Mesenteric fat pad (tissue), 1 donor: Measurements from ENCODE around the gene PSTPIP1. TPM values are rescaled to one million over a fixed set of nuclear protein-coding genes. Genes with fewer than 3 reads are reported as not detected.

Experiments
- DNase-seq: peaks from one replicate; pipeline ENCODE4 v3.0.0-alpha.2; 2020; ENCODE audit warnings: low spot score
- total RNA-seq: library from RNA; stranded (reverse); fragmentation: NEBNext Ultra II Directional; extraction: Animal tissue kit (Norgen Biotek cat#: 25700); gene quantifications from one replicate; pipeline ENCODE4 v1.2.1, GENCODE V29; 2021
- donor health status: DM: yes; HTN: yes; CAD: no.

PSTPIP1 gene
- total RNA-seq, 1 donor from 2014 or later: 24.8 TPM

DNA sequence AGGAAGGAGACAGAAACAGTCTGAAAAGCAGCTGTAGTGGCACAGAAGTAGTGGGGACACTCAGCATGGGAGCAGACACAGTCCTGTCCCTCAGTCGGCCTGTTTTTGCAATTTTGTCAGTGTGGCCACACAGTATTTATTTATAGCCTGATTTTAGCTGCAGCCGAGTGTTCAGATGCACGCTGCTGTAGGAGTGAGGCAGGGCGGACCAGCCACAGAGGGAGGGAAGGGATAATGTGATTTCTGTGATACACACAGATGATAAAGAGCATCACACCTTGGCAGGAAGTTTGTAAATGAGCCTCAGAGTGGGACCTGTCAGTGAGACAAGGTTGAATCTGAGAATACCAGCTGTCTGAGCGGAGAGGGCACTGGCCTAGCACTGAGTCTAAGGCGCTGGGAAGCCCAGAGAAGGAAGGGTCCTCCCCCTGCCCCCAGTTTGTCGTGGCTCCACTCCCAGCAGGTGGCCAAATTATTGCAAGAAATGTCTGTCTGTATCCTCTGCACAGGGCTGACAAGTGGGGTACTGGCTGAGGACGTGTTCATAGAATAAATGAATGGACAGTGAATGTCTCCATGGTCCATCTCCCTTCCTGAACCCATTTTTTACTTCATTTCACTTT is 3.8 kb downstream of the PSTPIP1 start:
- DNase-seq: no peak

DNA sequence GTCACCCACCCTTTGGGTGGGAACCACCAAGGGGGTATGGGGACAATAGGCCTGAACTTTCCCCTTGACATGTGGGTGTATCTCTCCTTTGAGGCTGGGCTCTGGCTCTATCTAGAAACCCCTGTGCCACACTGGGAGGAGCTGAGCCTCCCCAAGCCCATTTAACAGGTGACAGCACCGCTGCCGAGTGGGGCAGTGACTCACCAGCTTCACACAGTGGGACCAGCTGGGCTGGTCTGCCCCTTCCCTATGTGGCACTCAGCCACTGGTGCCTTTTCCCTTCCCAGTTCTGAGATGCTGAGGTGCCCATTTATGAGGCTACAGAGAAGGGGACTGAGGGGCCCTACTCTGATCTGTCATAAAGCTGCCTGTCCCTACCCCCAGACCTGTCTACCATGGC is 5.1 kb downstream of the PSTPIP1 start:
- no peak for DNase-seq

DNA sequence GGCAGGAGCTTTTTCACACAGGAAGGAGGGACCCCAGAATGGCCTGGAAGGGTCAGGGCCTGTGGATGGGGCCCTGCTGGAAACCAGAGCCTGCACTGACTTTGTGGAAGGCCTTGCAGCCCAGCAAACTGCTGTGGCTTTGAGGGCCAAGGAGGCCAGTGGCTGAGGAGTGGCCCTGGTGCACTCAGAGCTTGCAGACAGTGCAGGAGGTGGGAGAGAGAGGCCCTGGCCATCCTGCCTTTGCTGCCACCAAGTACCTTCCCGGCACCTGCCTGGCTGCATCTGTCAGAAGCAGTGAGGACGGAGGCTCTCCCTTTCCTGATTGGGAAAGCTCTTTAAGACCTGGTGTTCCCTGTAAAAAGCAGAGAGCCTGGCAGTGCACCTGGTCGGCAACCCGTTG is 6.4 kb downstream of the PSTPIP1 start:
- DNase-seq: no peak

DNA sequence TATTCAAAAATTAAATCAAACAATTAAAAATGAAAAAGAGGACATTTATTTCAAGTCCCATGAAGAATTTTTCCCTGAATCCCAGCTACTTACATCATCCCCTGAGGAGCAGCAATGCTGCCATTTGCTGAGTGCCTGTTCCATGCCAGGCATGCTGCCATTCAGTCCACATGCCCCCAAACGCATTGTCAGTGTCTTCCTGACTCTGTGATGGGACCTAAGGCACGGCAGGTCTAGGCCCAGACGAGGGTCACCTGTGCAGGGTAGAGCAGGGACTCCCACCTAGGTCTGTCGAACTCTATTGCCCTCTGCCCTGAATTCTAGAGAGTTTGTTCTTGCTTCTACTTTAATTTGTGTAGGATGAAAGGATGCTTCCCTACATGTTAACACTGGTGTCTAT is 7.0 kb downstream of the PSTPIP1 start:
- no peak for DNase-seq

DNA sequence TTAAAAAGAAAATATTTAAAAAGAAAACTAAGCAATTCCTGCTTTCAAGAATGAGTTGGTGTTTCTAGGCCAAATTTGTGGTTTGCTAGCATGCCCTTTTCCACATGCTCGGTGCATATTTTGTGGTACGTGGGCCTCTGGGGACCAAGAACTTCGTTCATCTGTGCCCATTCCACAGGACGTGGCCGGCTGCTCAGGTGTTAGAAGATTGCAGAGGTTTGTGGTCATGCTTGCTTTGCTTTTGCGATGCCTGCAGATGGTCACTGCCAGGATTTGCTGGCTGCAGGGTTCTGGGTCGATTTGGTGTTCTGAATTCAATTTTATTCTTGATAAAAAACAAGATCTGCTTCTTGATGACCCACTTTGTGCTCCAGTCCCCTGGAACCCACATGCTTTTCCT is 7.5 kb downstream of the PSTPIP1 start:
- no peak for DNase-seq

DNA sequence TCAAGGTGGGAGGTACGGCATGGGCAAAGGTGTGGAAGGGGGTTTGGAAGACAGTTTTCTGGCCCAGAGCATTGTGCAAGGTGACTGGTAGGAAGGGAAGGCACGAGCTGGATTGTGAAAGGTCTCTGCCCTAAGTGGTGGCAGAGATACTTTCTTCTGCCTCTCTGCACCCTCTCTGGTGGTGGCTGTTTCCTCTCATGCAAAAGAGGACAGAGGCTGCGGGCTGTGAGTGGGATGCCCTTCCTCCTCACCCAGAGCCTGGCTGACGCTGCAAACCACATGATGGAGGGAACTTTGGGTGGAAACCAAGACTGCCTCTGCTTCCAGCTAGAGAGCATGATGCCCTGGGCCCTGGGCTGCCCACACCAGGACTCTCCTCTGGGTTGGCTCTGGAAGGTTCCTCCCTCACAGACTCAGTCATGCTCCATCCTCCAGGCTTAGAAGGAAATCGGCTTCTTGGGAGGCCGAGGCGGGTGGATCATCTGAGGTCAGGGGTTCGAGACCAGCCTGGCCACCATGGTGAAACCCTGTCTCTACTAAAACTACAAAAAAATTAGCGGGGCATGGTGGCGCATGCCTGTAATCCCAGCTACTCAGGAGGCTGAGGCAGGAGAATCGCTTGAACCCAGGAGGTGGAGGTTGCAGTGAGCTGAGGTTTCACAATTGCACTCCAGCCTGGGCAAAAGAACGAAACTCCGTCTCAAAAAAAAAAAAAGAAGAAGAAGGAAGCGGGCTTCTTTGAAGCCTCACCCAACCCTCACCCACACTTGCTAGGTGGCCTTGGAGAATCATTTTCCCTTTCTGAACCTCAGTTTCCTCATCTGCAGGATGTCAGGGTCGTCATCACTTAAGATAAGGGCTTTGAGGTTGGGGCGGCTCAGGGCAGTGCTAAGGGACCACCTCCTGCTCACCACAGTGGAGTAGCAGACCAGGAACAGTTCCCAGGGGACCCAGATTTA is 8.3 kb downstream of the PSTPIP1 start:
- DNase-seq: no peak

DNA sequence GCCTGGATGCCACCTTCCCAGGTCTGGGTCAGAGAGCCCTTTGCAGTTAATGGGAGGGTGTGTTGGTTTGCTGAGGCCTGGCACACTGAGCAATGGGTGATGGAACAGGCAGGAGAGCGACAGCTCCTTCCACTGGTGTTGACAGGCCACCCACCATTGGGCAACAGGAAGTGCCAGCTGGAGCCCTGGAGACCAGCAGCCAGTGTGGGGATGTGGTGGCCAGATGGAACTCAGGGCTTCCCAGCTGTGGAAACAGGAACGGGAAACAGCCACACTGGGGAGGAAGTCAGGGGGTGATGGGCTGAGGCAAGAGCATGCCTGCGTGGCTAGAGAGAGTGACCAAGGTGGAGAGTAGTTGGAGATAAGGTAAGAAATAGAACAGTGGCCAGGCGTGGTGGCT is 9.3 kb downstream of the PSTPIP1 start:
- DNase-seq: no peak

DNA sequence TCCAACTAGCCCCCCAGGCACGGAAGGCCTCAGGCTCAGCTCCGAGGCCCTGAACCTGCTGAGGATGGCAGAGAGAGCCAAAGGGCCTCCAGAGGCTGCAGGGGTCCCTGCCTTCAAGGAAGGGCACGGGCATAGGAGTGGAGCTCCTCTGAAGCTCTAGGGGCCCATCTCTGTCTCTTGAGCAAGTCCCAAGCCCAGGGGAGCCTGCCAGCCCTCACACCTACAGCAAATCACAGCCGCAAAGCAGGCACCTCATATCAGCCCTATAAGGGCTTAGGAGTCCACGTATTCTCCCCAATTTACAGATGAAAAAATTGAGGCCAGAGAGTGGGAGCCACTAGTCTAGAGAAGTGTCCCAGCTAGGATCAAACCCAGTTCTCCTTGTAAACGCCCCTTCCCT is 14.2 kb downstream of the PSTPIP1 start:
- no peak for DNase-seq

DNA sequence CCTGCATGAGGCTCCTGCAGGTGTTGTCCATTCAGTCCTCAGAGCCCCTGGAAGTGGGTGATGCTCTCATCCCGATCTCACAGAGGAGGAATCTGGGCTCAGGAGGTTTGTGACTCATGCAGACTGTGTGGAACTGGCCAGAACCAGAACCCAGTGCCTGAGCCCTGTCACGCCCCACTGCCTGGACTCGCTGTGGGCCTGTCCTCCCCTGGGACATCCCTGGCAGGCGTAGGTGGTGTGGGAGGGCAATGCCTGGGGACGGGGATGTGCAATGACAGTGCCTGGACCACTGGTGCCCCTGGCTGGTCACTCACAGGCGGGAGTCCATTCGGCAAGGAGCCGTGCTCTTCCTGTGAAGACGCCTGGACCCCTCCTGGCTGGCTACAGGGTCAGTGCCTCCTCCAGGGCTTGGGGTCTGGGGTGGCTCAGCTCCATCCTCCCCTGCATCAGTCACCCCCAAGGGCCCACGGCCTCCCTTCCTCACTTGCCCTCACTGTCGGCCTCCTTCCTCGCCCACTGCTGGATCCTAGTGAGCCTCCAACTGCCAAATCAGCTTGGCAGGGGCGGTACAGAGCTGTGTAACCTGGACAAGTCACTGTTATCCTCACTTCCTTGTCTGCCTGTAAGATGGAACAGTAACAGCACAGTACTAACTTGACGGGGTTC is 14.9 kb downstream of the PSTPIP1 start:
- DNase-seq: no peak

DNA sequence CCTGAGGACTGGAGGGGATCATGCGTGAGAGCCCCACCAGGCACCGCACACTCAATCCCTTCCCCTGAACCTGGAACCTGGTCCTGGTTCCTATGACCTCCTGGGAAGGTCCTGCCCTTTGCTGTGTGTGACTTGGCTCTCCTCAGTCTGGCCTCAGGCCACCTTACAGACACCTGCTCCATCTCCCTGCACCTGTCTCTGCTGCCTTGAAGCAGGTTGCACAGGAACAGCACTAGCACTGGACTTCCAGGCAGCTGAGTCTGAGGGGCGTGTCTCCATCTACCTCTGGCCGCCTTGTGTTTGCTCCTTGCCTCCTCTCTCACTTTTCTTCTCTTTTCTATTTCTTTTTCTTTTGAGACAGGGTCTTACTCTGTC is 15.4 kb downstream of the PSTPIP1 start:
- no peak for DNase-seq

DNA sequence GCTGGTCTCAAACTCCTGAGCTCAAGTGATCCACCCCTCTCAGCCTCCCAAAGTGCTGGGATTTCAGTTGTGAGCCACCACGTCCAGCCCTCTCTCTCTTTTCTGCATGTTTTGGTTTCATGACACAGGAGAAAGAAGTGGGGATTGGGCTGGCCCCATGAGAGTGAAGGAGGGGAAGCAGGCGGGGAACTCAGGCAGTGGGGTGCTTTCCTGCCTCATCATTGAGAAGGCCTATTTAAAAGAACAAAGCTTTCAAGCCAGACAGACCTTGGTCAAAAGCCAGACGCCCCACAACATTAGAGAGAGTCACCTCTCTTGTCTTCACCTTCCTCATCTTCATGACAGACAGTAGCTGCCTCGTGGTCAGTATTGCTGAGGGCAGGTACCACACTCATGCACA is 15.9 kb downstream of the PSTPIP1 start:
- no peak for DNase-seq

DNA sequence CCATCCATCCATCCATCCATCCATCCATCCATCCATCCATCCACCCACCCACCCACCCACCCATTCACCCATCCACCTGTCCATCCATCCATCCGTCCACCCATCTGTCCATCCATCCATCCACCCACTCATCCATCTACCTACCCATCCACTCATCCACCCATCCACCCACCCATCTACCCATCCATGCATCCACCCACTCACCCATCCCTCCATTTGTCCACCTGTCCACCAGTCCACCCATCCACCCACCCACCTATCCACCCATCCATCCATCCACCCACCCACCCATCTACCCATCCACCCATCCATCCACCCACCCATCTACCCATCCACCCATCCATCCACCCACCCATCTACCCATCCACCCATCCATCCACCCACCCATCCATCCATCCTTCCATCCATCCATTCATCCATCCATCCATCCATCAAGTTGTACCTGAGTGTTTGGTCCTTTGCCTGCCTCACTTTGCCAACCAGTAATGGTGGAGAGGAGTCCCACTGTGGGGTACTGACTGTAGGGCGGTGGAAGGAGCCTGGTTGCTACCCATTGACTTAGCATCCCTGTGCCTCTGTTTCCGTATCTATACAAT is 17.3 kb downstream of the PSTPIP1 start:
- no peak for DNase-seq

DNA sequence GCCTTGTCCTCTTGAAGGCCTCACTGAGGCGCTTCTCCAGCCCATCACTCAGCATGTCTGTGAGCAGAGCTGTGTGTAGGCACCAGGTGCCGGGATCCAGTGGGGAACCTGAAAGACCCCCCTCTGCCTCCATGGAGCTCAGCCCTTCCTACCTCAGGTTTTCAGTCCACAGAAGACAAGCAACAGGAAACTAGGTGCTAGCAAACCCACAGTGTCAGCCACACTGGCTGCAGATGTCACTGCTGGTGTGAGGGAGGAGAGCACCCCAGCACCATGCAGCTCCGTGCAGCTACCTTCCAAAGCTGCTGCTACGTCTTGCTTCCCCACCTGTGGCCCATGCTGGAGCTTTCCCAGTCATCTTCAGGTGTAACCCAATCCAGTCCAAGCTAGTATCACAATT is 17.9 kb downstream of the PSTPIP1 start:
- DNase-seq: no peak

DNA sequence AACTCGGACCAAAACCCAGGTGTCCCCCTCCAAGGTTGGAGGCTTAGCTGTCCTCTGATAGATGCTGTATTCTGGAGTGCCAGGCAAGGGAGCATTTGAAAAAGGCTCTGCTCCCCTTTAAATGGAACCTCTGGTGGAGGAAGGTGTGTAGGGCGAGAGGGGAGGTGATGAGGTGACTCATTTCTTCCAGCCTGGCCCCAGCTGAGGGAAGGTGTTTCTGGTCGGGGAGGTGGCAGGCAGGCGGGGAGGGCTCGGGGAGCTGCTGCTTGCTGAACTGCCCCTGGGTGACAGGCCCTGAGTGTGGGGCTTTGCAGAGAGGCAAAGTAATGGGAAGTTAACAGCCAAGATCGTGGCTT is 18.8 kb downstream of the PSTPIP1 start:
- DNase-seq: no peak

DNA sequence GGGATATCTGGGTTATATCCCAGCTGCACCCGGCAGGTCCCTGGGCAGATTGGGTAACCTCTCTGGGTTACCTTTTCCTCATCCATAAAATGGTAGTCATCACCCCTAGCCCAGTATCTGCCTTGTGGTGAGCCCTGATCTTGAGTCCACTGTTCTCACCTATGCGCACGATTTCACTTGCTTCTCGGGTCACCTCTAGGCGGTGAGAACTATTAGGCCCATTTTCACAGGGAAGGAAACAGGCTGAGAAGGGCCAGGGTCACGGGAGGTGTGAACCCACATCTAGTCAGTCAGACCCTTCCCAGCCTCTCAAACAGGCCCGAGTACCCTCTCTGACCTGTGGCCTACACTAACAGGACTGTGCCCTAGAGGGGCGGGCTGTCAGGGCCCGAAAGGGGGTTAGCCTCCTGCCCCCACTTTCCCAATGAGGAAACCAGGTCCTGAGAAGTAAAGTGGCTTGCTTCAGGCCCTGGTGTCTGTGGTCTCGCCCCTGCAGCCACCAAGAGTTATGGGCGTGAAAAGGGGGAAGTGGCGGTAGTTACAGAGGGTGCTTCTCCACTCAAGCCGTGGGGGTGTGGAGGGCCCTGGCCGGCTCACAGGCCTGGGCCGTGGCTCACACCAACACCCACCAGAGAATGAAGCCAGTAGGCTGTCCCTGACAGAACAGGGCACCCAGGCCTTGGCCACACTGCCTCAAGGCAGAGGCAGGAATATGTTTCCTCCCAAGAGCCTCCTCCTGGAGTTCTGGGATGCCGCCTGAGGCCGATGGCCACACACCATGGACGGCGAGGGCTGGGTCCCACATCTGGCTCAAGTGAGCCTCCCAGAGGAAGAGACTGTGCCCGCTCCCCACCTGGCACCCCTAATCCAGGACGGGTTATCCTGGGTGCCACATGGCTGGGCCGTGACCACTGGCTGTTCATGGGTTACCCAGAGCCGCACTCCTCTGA is 19.5 kb downstream of the PSTPIP1 start:
- DNase-seq: no peak

DNA sequence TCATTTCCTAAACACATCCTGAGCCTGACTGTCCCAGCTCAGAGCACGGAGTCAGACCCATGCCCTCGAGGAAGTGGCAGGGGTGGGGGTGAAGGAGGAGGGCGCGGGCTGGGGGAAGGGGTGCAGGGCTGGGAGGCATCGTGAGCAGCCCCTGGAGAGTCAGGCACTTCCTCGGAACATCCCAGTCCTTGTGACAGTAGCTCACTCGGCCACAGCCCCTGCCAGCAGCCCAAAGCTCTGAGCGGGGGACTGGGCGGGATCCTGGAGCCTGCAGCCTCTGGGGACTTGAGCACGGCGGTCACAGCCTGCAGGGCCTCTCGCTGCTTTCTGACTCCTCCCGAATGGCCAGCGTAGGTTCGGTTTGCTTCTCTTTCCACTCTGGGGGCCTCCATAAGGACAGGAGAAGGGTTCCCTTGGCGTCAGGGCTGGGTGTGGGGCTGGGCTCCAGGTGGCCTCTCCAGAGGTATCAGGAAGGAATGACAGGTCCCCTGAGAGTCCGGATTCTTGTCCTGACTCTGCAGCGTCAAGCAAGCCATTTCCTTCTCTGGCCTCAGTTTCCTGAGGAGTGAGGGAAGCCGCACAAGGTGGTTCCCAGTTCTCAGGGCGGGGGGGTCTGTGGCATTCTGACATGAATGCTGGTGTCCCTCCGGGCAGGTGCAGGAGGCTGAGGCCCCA is 20.9 kb downstream of the PSTPIP1 start:
- DNase-seq: no peak

DNA sequence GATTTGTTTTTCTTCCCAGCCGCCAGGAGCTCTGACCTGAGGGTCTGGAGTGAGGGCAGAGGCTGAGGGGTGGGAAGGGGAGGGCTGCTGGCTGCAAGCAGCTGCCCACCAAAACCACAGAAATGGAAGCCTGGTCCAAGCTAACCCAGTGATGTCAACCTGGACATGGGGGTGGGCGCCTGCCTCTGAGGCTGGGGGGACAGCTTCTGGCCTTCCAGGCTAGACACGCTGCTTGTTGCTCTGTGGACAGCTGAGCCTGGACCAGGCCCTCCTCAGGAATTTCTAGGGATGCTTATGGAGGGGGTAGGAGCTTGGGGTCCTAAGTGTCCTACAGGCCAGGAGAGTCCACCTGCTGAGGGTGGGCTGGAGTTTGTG is 21.4 kb downstream of the PSTPIP1 start:
- DNase-seq: no peak

DNA sequence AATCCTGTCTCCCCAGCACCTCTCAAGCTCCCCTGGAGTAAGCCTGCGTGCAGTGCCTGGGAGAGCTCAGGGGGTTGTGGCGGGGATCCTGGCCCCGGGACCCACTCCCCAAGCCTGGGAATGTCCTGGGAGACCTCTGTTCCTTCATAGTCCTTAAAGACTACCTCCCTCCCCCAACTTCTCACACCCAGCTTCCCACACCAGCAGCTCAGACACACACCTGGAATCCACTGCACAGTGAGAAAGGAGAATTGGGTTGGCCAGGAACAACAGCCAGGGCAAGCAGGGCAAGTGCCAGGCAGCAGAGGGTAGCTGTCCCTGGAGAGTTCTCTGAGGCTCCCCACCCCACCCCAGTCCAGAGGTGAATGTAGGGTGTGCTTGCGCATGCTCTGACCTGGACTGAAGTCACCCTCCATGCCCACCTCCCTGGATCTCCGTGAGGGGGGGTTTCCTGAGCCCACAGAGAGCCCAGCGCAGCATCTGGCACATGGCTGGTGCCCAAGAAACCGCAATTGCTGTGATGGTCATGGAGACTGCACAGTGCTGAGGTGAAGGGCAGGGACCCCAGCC is 22.2 kb downstream of the PSTPIP1 start:
- no peak for DNase-seq

DNA sequence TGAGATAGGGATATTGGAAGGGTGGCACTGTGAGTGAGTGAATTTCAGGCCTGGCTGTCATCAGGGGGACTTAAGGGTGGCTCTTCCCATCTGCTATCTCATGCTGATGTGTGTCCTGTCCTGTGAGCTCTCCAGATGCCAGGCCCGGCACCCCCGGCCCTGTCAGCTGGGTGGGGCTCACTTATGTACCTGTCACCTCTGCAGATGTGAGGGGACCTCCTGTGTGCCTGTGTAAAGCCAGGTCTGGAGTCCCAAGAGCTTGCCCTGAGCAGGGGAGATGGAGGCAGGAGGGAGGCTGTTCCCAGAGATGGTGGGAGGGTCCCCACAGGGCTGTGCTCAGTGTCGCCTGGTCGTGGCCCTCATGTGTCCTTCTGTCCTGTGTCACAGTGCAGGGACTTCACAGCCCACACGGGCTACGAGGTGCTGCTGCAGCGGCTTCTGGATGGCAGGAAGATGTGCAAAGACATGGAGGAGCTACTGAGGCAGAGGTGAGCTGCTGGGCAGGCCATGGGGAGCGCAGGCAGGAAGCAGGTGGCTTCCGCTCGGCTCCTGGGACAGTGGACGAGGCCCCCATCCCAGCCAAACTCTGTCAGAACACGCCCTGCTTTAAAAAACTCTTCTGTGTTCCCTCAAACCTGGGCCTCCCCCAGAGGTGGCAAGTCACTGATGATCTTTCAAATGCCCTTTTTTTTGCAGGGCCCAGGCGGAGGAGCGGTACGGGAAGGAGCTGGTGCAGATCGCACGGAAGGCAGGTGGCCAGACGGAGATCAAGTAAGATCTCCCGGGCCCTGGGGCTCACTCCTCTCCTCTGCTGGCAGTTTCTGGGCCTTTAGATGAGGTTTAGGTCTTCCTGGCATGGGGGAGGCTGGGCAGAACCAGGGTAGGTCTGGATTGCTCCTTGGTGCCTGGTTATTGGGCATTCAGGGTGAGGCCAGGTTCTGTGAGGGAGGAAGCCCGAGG is 23.1 kb downstream of the PSTPIP1 start:
- no peak for DNase-seq
